Neural cell (in vitro differentiated cells): ENCODE data around the gene FXYD2.

ENCODE experiments used
- CTCF ChIP-seq: fragments of 450-650 bp; IDR thresholded peaks from 2 replicates; pipeline ENCODE4 v1.5.1; 2014; ENCODE audit warnings: antibody characterized with exemption, mild to moderate bottlenecking, moderate library complexity; ENCODE audit not compliant: poor library complexity, severe bottlenecking
- EP300 ChIP-seq: fragments of 450-650 bp; conservative IDR thresholded peaks from 2 replicates; pipeline ENCODE4 v1.6.1; 2014; ENCODE audit warnings: antibody characterized with exemption, mild to moderate bottlenecking, moderate library complexity; ENCODE audit not compliant: poor library complexity, severe bottlenecking
- EZH2 ChIP-seq: fragments of 200-600, 300-800 bp; shearing (Covaris generic), sonication (generic); IDR thresholded peaks from 2 replicates; pipeline ENCODE4 v1.6.1; 2014; ENCODE audit warnings: antibody characterized with exemption, low read length, borderline replicate concordance, mild to moderate bottlenecking; ENCODE audit not compliant: insufficient read depth, poor library complexity, severe bottlenecking
- MXI1 ChIP-seq: fragments of 450-650 bp; conservative IDR thresholded peaks from 2 replicates; pipeline ENCODE4 v1.6.1; 2014; ENCODE audit warnings: antibody characterized with exemption, mild to moderate bottlenecking; ENCODE audit not compliant: poor library complexity, severe bottlenecking
- POLR2AphosphoS5 ChIP-seq: IDR thresholded peaks from 2 replicates; pipeline ENCODE4 v1.6.1; 2012
- RAD21 ChIP-seq: fragments of 450-650 bp; conservative IDR thresholded peaks from 2 replicates; pipeline ENCODE4 v1.6.1; 2014; ENCODE audit warnings: antibody characterized with exemption, mild to moderate bottlenecking, moderate library complexity
- REST ChIP-seq: IDR thresholded peaks from 2 replicates; pipeline ENCODE4 v1.6.1; 2012; ENCODE audit warnings: borderline replicate concordance
- SMC3 ChIP-seq: fragments of 450-650 bp; conservative IDR thresholded peaks from 2 replicates; pipeline ENCODE4 v1.6.1; 2014; ENCODE audit warnings: antibody characterized with exemption, mild to moderate bottlenecking, moderate library complexity; ENCODE audit not compliant: poor library complexity
- TAF1 ChIP-seq: IDR thresholded peaks from 2 replicates; pipeline ENCODE4 v1.6.1; 2012; ENCODE audit warnings: low read depth

- TF ChIP-seq CTCF (no peak), MXI1 (no peak), REST (no peak), POLR2AphosphoS5 (no peak), EP300 (no peak), RAD21 (no peak), EZH2 (no peak), SMC3 (no peak), TAF1 (no peak)
These were observed 1.1 kb upstream of the FXYD2 start for GRCh38 chr11:117825538-117826189.
